ENCODE data around the gene BNC2.

DNA sequence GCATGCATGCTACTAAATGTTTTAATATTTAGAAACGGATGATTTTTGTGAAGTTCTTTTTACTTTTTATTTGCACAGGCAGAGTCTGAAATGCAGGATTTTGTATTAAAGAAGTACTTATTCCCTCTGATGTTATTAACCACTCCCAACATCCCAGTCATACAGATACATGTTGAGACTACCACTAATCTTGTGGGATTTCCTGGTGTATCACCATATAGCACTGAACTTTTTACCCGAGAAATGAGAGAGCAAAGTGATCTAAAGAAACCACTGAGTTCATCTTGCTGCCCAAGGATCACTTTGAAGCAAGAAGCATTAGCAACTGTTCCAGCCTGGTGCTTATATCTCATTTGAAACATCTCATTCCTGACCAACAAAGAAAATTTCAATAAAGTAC, 443.8 kb downstream of the BNC2 start:
- TF ChIP-seq, protein P1, sequence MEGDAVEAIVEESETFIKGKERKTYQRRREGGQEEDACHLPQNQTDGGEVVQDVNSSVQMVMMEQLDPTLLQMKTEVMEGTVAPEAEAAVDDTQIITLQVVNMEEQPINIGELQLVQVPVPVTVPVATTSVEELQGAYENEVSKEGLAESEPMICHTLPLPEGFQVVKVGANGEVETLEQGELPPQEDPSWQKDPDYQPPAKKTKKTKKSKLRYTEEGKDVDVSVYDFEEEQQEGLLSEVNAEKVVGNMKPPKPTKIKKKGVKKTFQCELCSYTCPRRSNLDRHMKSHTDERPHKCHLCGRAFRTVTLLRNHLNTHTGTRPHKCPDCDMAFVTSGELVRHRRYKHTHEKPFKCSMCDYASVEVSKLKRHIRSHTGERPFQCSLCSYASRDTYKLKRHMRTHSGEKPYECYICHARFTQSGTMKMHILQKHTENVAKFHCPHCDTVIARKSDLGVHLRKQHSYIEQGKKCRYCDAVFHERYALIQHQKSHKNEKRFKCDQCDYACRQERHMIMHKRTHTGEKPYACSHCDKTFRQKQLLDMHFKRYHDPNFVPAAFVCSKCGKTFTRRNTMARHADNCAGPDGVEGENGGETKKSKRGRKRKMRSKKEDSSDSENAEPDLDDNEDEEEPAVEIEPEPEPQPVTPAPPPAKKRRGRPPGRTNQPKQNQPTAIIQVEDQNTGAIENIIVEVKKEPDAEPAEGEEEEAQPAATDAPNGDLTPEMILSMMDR (IDR thresholded peaks at IDR 0.05; ENCODE audit: low read length) = no peak
- TF ChIP-seq EZH2 (optimal IDR thresholded peaks at IDR 0.05; ENCODE audit: low read depth, low read length) = no peak
- TF ChIP-seq EZH2phosphoT487 (IDR thresholded peaks at IDR 0.05; ENCODE audit: low read length) = no peak

Data from MM.1S (cell line).